Skin epidermis (tissue), 12 donors: ENCODE results near the gene CACNA1B.

Source experiments
- H3K27ac ChIP-seq, 21 experiments: fragments of 200-600 bp; sonication (generic) in 11 of 21; one replicate each; pipeline ENCODE4 v1.5.0; 2020; ENCODE audit warnings: mild to moderate bottlenecking in 3 of 21, inconsistent platforms in 2 of 21, moderate library complexity in 2 of 21
- H3K4me3 ChIP-seq, 7 experiments: fragments of 200-600 bp; sonication (generic) in 2 of 7; one replicate each; pipeline ENCODE4 v1.5.0; 2020; ENCODE audit warnings: inconsistent platforms in 2 of 7, mild to moderate bottlenecking in 2 of 7, moderate library complexity in 1 of 7

CACNA1B gene

DNA sequence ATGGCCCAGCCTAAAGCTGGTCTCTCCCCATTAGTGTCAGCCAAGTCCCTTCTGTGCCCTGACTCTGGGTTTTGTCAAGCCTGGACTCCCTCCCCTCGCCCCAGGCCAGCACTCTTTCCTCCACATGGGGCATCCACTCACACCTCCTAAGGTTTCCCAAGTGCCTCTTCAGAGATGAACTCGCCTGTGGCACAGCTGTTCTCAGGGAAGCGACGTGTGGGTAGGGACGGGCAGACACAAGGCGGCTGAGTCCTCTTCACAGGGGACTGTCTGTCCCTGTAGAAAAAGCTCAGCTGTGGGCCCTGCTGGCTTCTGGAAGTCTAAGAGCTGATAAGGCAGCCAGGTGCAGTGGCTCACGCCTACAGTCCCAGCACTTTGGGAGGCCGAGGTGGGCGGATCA lies 78.5 kb downstream of the CACNA1B start:
- Histone ChIP-seq H3K4me3 (no peak overlapping the region), H3K27ac (no peak overlapping the region)

GRCh38 chr9:137956688-137957385 lies 79.3 kb downstream of the CACNA1B start:
- H3K4me3 ChIP-seq: no peak overlapping the region

DNA sequence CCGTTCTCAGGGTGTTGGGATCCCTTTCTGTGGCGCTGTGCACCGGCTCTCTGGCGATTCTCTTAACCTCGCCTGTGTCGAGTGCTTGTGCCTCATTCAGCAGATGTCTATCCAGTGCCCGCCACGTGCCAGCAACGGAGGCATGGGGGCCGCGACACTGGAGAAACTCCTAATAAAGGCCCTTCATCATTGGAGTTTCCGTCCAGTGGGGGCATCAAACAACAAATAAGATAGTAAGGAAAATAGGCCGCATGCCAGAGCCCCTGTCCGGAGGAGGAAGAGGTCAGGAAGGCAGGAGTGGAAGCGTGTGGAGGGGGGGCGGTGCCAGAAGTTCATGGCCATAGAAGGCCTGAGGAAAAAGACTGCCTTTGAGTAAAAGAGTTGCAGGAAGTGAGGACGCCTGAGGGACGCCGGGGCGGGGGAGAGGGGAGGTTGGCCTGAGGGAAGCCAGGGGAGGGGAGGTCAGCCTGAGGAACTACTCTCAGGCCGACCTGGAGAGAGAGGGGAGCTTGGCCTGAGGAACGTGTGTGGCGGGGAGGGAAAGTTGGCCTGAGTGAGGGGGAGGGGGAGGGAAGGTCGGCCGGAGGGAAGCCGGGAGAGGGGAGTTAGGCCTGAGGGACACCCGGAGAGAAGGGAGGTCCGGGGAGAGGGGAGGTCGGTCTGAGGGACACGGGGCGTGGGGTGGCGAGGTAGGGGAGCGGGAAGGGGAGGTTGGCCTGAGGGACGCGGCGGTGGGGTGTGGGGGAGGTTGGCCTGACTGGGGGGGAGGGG lies 82.2 kb downstream of the CACNA1B start:
- Histone ChIP-seq H3K27ac (no peak overlapping the region), H3K4me3 (no peak overlapping the region)

More at GRCh38 chr9:137956688-137957385, 79.3 kb downstream of the CACNA1B start:
- no peak overlapping the region for H3K27ac ChIP-seq

GRCh38 chr9:137960496-137960895 lies 82.9 kb downstream of the CACNA1B start:
- Histone ChIP-seq H3K27ac (no peak overlapping the region), H3K4me3 (no peak overlapping the region)

DNA sequence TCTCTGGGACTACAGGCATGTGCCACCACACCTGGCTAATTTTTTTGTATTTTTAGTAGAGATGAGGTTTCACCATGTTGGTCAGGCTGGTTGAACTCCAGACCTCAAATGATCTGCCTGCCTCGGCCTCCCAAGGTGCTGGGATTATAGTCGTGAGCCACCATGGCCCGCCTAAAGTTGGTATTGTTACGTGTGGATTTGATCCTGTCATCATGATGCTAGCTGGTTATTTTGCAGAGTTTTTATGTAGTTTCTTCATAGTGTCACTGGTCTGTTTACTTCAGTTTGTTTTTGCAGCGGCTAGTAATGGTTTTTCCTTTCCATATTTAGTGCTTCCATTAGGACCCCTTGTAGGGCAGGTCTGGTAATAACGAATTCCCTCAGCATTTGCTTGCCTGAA lies 85.9 kb downstream of the CACNA1B start:
- Histone ChIP-seq H3K27ac (no peak overlapping the region), H3K4me3 (no peak overlapping the region)

DNA sequence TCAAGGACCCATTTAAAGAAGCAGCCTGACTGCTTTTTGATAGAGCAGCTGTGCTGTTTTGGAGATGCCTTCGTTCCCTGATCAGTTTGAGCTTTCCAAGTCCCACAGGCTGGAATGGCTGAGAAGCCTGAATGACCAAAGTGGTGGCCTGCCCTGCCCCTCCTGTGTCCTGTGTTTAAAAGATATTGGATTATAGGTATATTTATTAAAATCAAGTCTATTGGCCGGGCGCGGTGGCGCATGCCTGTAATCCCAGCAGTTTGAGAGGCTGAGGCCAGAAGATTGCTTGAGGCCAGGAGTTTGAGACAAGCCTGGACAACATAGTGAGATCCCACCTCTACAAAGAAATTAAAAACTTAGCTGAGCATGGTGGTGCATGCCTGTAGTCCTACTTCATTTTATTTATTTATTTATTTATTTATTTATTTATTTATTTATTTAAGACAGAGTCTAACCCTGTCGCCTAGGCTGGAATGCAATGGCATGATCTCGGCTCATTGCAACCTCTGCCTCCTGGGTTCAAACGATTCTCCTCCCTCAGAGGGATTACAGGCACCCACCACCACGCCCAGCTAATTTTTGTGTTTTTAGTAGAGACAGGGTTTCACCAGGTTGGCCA lies 87.7 kb downstream of the CACNA1B start:
- Histone ChIP-seq H3K4me3 (no peak overlapping the region), H3K27ac (no peak overlapping the region)

- Histone ChIP-seq H3K4me3 (no peak overlapping the region), H3K27ac (no peak overlapping the region)
Measured at GRCh38 chr9:137967280-137967953, 89.8 kb downstream of the CACNA1B start.

DNA sequence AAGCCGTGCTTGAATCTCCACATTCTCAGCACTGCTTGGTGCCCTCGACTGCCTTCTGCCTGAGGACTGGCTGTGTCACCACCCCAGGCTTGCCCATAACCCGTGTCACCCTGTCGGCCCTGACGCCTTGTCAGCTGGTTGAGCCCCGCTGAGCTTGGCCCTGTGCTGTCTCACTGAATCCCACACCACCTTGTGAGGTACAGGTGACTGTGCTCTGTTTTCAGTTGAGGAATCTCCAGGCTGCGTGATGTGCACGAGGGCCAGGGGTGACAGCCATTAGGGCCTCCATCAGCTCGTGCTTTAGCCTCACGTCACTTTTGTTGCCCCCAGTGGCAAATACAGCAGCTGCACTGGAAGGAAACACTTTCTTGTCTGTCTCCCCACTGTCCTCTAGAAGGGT lies 90.7 kb downstream of the CACNA1B start:
- Histone ChIP-seq H3K4me3 (no peak overlapping the region), H3K27ac (no peak overlapping the region)

DNA sequence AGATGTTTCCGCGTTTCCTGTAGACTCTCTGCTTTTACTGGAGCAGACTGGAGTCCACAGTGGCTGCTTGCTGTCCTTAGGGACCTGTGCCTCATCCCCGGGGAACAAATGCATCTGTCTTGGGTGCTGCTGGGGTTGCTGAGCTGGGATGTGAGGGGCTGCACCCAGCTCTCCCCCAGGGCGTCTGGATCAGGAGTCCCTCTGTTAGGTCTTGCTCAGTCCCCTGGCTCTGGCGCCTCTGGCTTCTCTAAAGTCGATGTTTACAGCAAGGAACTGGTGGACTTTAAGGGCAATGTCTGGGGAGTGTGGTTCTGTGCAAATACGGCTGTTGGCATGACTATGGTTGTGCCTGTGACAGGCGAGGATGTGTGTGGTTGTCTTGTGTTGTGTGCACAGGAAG lies 91.4 kb downstream of the CACNA1B start:
- no peak overlapping the region for H3K4me3 ChIP-seq
- H3K27ac ChIP-seq: no peak overlapping the region

GRCh38 chr9:137969685-137970084 lies 92.1 kb downstream of the CACNA1B start:
- Histone ChIP-seq H3K27ac (no peak overlapping the region), H3K4me3 (no peak overlapping the region)

- no peak overlapping the region for H3K27ac ChIP-seq
- H3K4me3 ChIP-seq: no peak overlapping the region
Measured at GRCh38 chr9:137970098-137970497, 92.5 kb downstream of the CACNA1B start.

- H3K27ac ChIP-seq: no peak overlapping the region
- H3K4me3 ChIP-seq: no peak overlapping the region
Measured at GRCh38 chr9:137970686-137971476, 93.3 kb downstream of the CACNA1B start.

DNA sequence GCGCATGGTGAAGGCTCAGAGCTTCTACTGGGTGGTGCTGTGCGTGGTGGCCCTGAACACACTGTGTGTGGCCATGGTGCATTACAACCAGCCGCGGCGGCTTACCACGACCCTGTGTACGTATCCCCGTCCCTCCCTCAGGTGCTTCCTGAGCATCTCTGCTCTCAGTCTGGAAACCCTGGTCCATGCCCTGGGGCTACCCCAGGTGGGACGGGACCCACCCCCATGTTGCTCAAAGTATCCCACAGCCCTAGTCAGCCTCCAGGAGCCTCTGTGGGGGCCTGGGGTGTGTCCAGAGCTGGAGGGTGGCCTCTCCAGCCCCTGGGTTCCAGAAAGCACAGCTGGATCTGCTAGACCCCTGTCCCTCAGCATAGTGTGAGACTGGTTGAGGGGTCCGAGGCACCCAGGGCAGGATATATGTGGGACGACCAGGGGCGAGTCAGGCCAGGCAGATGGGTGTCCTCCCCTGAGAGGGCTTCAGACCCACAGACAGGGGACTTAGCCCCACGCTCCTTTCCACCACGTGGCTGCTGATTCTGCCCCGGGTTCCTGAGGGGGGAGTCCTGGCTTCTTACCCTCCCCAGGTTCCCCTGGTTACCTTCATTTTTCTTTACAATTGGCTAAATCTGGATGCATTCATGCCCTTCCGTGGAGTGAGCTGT lies 94.0 kb downstream of the CACNA1B start:
- H3K4me3 ChIP-seq: no peak overlapping the region
- H3K27ac ChIP-seq: no peak overlapping the region

DNA sequence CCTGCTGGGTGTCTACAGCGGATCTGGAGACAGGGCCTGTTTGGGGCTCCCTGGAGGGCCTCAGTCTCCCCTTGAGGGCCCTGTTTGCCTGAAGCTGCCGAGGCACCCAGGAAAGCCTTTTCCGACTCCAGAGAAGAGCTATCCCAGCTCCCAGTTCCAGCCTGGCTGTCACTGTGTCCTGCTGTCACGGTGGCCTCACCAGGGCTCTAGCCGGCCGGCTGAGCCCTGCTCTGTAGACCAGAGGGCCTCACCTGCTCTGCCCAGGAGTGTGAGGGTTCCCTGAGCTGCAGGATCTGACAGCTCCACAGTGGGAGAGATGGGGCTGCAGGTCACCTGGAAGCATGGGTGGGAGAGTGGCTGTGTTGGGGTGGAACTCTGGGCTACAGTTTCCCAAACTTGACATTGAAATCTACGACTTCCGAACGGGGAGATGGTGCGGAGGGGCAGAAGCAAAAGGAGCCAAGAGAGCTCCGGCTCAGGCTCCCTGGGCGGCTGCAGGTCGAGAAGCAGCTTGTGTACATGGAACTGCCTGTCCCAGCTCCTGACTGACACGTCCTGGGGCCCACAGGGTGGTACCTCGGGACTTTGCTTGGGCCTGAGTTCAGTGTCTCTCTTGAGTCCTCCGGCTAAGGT lies 94.9 kb downstream of the CACNA1B start:
- Histone ChIP-seq H3K27ac (no peak overlapping the region), H3K4me3 (no peak overlapping the region)

GRCh38 chr9:137972988-137973470 lies 95.4 kb downstream of the CACNA1B start:
- no peak overlapping the region for H3K4me3 ChIP-seq
- no peak overlapping the region for H3K27ac ChIP-seq

DNA sequence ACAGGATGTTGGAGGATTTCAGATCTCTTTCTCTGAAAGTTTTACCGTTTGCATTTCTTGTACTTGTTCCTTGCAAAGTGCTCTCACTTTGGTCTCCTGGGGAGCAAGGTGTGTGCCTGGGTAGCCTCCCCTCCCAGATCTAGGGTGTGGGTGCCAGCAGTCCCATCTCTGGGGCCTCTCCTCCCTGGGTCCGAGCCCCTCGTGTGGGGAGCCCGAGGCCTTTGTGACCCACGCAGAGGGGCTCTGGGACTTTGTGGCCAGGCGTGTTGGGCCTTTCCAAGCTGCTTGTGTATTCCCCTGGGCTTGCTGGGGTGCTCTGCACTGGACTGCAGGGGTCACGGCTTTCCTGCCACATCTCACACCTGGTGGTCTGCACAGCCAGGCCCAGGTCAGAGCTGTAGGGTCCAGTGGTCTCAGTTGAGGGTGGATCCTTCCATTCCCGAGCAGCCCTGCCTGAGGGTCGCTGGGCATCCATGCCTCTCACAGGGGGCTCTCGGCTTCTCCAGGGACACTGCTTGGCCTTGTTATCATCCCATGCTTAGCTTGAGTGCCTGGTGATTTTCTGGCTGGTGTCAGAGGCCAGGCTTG lies 96.3 kb downstream of the CACNA1B start:
- Histone ChIP-seq H3K27ac (no peak overlapping the region), H3K4me3 (no peak overlapping the region)

DNA sequence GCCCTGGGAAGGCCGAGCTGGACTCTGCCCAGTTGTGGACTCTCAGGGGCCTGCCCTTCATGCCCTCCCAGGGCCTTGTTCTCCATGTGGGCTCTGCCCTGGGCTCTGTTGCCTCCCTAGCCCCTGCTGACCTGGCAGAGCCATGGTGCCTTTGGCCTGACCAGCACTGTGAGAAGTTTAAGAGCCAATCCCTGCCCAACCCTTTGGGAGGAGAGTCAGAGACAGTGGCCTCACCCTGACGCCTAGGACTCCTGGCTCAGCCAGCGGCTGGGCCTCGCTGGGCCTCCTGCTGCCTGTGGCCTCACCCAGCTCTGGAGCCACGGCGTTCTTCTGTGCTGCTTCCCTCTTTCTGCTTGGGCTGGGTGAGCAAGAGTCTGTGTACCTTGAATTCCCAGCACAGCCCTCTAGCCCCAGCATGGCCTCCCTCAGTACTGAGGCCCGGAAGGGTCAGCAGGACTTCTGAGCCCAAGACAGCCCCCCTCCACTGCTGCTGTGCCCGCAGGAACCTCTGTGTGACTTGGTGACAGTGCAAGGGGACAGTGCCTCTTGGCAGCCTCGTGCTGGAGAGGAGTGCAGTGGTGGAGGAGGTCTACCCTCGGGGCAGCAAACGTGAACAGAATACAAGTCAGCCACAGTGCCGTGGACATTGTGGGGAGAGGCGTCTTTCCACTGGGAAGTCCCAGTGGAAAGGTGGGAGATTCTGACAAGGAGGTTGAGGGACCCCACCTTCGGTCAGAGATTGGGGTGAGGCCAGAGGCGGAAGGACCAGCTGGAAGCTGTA lies 97.4 kb downstream of the CACNA1B start:
- no peak overlapping the region for H3K27ac ChIP-seq
- H3K4me3 ChIP-seq: no peak overlapping the region
